T-cell (primary cell): ENCODE data around the gene ORM2. TPM values are rescaled to one million over a fixed set of nuclear protein-coding genes. Genes with fewer than 3 reads are reported as not detected.

ENCODE experiments used
- ATAC-seq, 4 experiments: fragments of 200-7000 bp in 3 of 4; fragments of 150-1000 bp in 1 of 4; cut with Tn5 transposase; replicated peaks in 1 of 4; 1 replicate in 3 of 4; 2 replicates in 1 of 4; pipeline ENCODE4 v1.10.0; 2021; ENCODE audit warnings: moderate library complexity in 3 of 4, mild to moderate bottlenecking in 2 of 4, moderate number of reproducible peaks in 1 of 4
- CTCF ChIA-PET, 2 donors: fragments of 300-600 bp; sonication (Branson Sonifier 250); formaldehyde crosslinking; loops; one replicate each; lab custom pipeline; 2022; ENCODE audit warnings: antibody characterized with exemption in 2 of 2; lab: Charles Lee
- POLR2A ChIA-PET, 2 donors: fragments of 300-600 bp; sonication (Branson Sonifier 250); formaldehyde crosslinking; loops; one replicate each; lab custom pipeline; 2022; ENCODE audit warnings: antibody characterized with exemption in 2 of 2; lab: Charles Lee
- DNase-seq, 35 experiments: peaks; one replicate each; pipeline versions ENCODE4 v3.0.0 to v3.0.0-alpha.2; 2013 to 2023
- H3K27ac ChIP-seq: one replicate; pipeline ENCODE4 v1.5.1; 2013; ENCODE audit warnings: low read length
- H3K27me3 ChIP-seq, 2 experiments: replicated peaks in 1 of 2; 1 replicate in 1 of 2; 2 replicates in 1 of 2; pipeline versions ENCODE4 v1.6.1 to v1.7.0; 2013; ENCODE audit warnings: low read length in 1 of 2, mixed read lengths in 1 of 2; ENCODE audit not compliant: control insufficient read depth in 2 of 2, insufficient read depth in 2 of 2; ENCODE audit errors: extremely low read depth in 1 of 2
- H3K36me3 ChIP-seq, 2 donors: 1 replicate in 1 of 2; 2 replicates in 1 of 2; pipeline versions ENCODE4 v1.6.1 to v1.7.0; 2013; ENCODE audit warnings: low read length in 1 of 2; ENCODE audit not compliant: control insufficient read depth in 2 of 2, insufficient read depth in 1 of 2; ENCODE audit errors: extremely low read depth in 1 of 2
- H3K4me1 ChIP-seq, 2 experiments: 1 replicate in 1 of 2; 2 replicates in 1 of 2; pipeline versions ENCODE4 v1.6.1 to v1.7.0; 2013; ENCODE audit warnings: low read length in 2 of 2, mixed read lengths in 1 of 2; ENCODE audit not compliant: insufficient read depth in 2 of 2, control insufficient read depth in 1 of 2; ENCODE audit errors: extremely low read depth in 1 of 2
- H3K4me3 ChIP-seq, 2 donors: 1 replicate in 1 of 2; 2 replicates in 1 of 2; pipeline versions ENCODE4 v1.5.1 to v1.7.0; 2013; ENCODE audit warnings: mild to moderate bottlenecking in 2 of 2, low read length in 1 of 2, moderate library complexity in 1 of 2; ENCODE audit not compliant: control insufficient read depth in 1 of 2; ENCODE audit errors: extremely low read depth in 1 of 2
- H3K9me3 ChIP-seq: 2 replicates; pipeline ENCODE4 v1.7.0; 2013
- H3K27ac Mint-ChIP-seq, 2 donors: one replicate each; pipeline ENCODE4 v1.8.0; 2020 to 2021; ENCODE audit warnings: mild to moderate bottlenecking in 2 of 2, mixed read lengths in 2 of 2
- H3K27me3 Mint-ChIP-seq, 2 donors: one replicate each; pipeline ENCODE4 v1.8.0; 2021 to 2022; ENCODE audit warnings: mixed read lengths in 2 of 2
- H3K36me3 Mint-ChIP-seq: one replicate; pipeline ENCODE4 v1.8.0; 2021; ENCODE audit warnings: mixed read lengths
- H3K4me1 Mint-ChIP-seq, 3 donors: one replicate each; pipeline ENCODE4 v1.8.0; 2020 to 2022; ENCODE audit warnings: mixed read lengths in 3 of 3, mild to moderate bottlenecking in 1 of 3
- H3K4me3 Mint-ChIP-seq, 3 donors: one replicate each; pipeline ENCODE4 v1.8.0; 2020 to 2022; ENCODE audit warnings: mild to moderate bottlenecking in 3 of 3, mixed read lengths in 3 of 3, moderate library complexity in 3 of 3
- H3K9me3 Mint-ChIP-seq, 3 donors: one replicate each; pipeline ENCODE4 v1.8.0; 2020 to 2022; ENCODE audit warnings: mixed read lengths in 3 of 3
- WGBS: methylation state at CpG from one replicate; pipeline ENCODE4 v1.1.5; 2013; ENCODE audit warnings: missing lambda C conversion rate; ENCODE audit not compliant: insufficient coverage; 5-methylcytosine and 5-hydroxymethylcytosine counted together
- total RNA-seq, 35 experiments: library from RNA in 6 of 35; stranded (reverse) in 6 of 35; fragments of 120-200 nt in 1 of 35; gene quantifications; one replicate each; pipeline versions ENCODE4 v1.2.1 to v1.2.4 and lab custom pipeline; 2013 to 2026

ORM2 gene
- total RNA-seq, 5 donors from 2014 or later (not counting 1 experiment from before 2014, with no cell fraction given), result 1.4 to 2.2 (median 1.8) TPM; not detected in 2

DNA sequence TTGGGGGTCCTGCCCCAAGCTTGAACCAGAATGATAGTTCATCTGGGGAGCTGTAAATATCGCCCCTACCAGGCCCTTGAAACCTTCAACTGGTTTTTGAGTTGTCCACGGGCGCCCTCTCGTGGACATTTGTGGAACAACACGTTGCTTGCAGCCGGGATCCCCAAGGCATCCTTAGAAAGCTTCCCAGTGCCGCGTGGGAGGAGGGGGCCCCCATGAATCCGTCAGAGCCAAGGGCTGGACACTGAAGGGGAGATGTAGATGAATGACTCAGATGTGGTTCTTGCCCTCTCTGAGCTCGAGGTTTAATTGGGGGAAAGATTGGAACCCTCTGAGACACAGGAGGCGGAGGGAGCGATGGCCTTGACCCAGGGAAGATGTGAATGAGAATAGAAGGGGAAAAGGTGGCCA lies 38.6 kb upstream of the ORM2 start:
- peak in 2 of 4 experiments; percentile 35 to 43 for ATAC-seq
- H3K4me3 Mint-ChIP-seq, result no peak overlapping the region
- no peaks in the 10 kb centered on the region for H3K36me3 ChIP-seq
- no peak overlapping the region for H3K27ac Mint-ChIP-seq
- no peaks in the 10 kb centered on the region for H3K4me1 ChIP-seq
- H3K36me3 Mint-ChIP-seq, result peaks cover 8% of the 10 kb centered on the region
- POLR2A ChIA-PET, result no interaction called here
- H3K27me3 Mint-ChIP-seq, result peaks cover 4 to 8% of the 10 kb centered on the region in 2 donors
- CTCF ChIA-PET, result interaction anchor here (0.6 to 2.0 kb wide), 12 partner anchors 23 to 211 kb away, joined by 3 to 8 read pairs (median 3); no protein-coding TSS in a partner anchor
- 2% methylated on average over 10 of the region's 12 CpGs for WGBS
- no peak overlapping the region for H3K4me3 ChIP-seq
- peaks cover 0 to 15% (median 13%) of the 10 kb centered on the region in 3 donors for H3K9me3 Mint-ChIP-seq
- H3K4me1 Mint-ChIP-seq, result peaks cover 4 to 6% (median 4%) of the 10 kb centered on the region in 3 donors
- peaks cover 0 to 24% of the 10 kb centered on the region in 2 experiments for H3K27me3 ChIP-seq
- peaks cover 2% of the 10 kb centered on the region for H3K9me3 ChIP-seq
- no peak overlapping the region for H3K27ac ChIP-seq
- peak in 34 of 35 experiments; percentile 28 to 77 (median 60) for DNase-seq

DNA sequence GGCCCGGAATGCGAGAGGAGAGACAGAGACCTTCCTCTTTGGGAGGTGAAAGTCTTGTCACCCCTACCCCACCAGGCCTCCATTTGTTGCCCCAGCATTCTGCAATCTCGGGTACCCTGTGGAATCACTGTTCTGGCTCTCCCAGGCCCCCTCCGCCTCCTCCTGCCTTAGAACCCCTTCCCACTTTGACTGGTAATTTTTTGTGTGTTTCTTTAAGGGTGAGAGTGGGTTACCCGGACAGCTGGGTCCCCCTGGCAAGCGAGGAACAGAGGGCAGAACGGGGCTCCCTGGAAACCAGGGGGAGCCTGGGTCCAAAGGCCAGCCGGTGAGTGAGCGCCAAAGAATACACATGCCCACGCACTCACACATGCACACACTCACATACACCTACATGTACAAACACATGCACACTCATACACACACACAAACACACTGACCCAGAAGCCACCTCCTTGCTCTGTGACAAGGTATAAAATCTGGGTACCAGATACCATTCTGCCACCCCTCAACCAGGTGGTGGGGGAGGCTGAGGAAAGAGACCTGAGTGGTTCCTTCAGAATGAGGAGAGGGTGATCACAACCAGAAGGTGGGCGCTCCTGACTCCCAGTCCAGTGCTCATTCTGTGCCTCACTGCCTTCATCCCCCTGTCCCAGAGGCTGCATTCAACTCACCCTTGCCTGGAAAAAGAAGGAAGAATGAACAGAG lies 37.6 kb upstream of the ORM2 start:
- WGBS, result 87% methylated on average over 6 of the region's 11 CpGs
- ChIA-PET POLR2A (no interaction called here), CTCF (interaction anchor here (0.8 to 2.0 kb wide), 2 partner anchors 183 to 209 kb away, joined by 3 to 8 read pairs; no protein-coding TSS in a partner anchor)
- Histone ChIP-seq H3K4me3 (no peak overlapping the region), H3K27me3 (peaks cover 0 to 24% of the 10 kb centered on the region in 2 experiments), H3K9me3 (peaks cover 2% of the 10 kb centered on the region), H3K4me1 (no peaks in the 10 kb centered on the region), H3K36me3 (no peaks in the 10 kb centered on the region), H3K27ac (no peak overlapping the region)
- no peak overlapping the region for H3K27ac Mint-ChIP-seq
- no peak overlapping the region for H3K4me3 Mint-ChIP-seq
- H3K4me1 Mint-ChIP-seq, result peaks cover 4 to 6% (median 4%) of the 10 kb centered on the region in 3 donors
- H3K27me3 Mint-ChIP-seq, result peaks cover 4 to 8% of the 10 kb centered on the region in 2 donors
- ATAC-seq (no peak), DNase-seq (peak in 1 of 35 experiments; percentile 10)
- H3K36me3 Mint-ChIP-seq, result peaks cover 8% of the 10 kb centered on the region
- peaks cover 0 to 17% (median 14%) of the 10 kb centered on the region in 3 donors for H3K9me3 Mint-ChIP-seq

DNA sequence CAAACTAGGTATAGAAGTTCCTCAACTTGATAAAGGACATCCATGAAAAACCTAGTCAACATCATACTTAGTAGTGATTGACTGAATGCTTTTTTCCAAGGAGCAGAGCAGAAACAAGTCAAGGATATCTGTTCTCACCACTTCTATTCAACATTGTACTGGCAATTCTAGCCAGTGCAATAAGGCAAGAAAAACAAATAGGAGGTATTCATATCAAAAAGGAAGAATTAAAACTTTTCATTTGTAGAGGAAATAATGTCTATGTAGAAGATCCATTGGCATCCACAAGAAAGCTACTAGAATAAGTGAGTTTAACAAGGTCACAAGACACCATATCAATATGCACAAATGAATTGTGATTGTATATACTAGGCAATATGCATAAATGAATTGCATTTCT lies 35.0 kb upstream of the ORM2 start:
- peaks cover 2% of the 10 kb centered on the region for H3K9me3 ChIP-seq
- DNase-seq (no peak), ATAC-seq (no peak)
- H3K36me3 ChIP-seq, result no peaks in the 10 kb centered on the region
- POLR2A ChIA-PET, result no interaction called here
- H3K4me3 ChIP-seq, result no peak overlapping the region
- no peaks in the 10 kb centered on the region for H3K4me1 ChIP-seq
- peaks cover 0 to 24% of the 10 kb centered on the region in 2 experiments for H3K27me3 ChIP-seq
- Mint-ChIP-seq H3K9me3 (peaks cover 0 to 17% (median 14%) of the 10 kb centered on the region in 3 donors), H3K27ac (no peak overlapping the region), H3K4me1 (peaks cover 4 to 6% (median 4%) of the 10 kb centered on the region in 3 donors), H3K27me3 (peaks cover 4 to 9% of the 10 kb centered on the region in 2 donors), H3K36me3 (peaks cover 8% of the 10 kb centered on the region), H3K4me3 (no peak overlapping the region)
- H3K27ac ChIP-seq, result no peak overlapping the region
- CTCF ChIA-PET, result no interaction called here

DNA sequence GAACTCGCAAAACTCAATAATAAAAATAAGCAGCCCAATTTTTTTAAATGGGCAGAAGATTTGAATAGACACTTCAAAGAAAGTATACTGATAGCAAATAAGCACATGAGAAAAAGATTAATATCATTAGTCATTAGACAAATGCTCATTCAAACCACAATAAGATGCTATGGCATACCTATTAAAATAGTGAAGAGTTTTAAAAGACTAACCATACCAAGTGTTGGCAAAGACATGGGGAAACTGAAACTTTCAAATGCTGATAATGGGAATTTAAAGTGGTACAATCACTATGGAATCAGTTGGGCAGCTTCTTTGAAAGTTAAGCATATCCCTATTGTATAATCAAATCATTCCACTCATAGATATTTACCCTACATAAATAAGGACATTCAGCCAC lies 33.3 kb upstream of the ORM2 start:
- Mint-ChIP-seq H3K27ac (no peak overlapping the region), H3K4me3 (no peak overlapping the region), H3K4me1 (peaks cover 0 to under 1% (median 0%) of the 10 kb centered on the region in 3 donors), H3K27me3 (peaks cover 0 to 7% of the 10 kb centered on the region in 2 donors), H3K9me3 (peaks cover 0 to 17% (median 14%) of the 10 kb centered on the region in 3 donors), H3K36me3 (peaks cover 8% of the 10 kb centered on the region)
- Histone ChIP-seq H3K9me3 (peaks cover 2% of the 10 kb centered on the region), H3K36me3 (no peaks in the 10 kb centered on the region), H3K27me3 (peaks cover 0 to 17% of the 10 kb centered on the region in 2 experiments), H3K4me1 (no peaks in the 10 kb centered on the region), H3K4me3 (no peak overlapping the region), H3K27ac (no peak overlapping the region)
- no CpG with 5 or more reads among the region's 1 CpG for WGBS
- DNase-seq (no peak), ATAC-seq (no peak)
- ChIA-PET POLR2A (interaction anchor here in 1 of 2 donors (0.6 kb wide), 1 partner anchor 281 kb away, joined by 3 read pairs; no protein-coding TSS in a partner anchor), CTCF (no interaction called here)

DNA sequence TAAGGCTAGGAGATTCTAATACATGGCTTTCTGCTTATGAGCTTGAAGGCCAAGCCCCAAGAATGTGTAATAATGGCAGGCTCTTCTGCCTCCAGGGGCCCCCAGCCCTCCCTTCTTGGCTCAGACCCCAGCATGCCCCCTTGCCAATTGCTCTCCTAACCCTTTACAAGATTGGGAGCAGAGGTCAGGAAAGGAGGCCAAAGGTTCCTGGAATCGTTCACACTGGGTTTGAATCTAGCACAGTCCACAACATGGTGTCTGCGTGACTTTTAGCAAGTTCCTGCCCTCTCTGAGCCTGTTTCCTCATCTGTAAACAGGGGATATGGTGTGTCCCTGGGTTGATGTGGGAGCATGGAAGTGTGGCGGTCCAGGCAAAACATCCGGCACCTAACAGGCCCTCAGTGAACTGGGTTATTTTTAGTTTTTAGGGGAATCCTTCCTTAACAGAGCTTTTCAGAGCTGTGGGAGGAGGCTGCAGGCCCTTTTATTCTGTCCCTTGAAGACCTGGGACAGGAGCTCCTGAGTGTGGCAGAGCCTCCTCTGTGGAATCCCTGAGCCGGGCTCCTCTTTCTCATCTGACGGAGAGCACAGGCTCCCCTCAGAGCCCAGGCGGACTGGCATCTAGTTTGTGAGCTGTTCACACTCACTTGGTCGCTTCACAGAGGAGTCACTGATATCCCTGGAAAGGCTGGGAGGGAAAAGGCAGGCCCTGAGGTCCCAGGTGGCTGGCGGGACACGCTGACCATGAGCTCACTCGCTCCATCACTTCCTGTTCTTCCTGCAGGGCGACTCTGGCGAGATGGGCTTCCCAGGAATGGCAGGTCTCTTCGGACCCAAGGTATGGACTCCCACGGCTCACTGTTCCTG lies 30.1 kb upstream of the ORM2 start:
- H3K27me3 ChIP-seq, result peaks cover 0 to 20% of the 10 kb centered on the region in 2 experiments
- Mint-ChIP-seq H3K4me3 (no peak overlapping the region), H3K27ac (no peak overlapping the region), H3K4me1 (no peaks in the 10 kb centered on the region), H3K27me3 (peaks cover 0 to 5% of the 10 kb centered on the region in 2 donors), H3K36me3 (peaks cover 8% of the 10 kb centered on the region), H3K9me3 (peaks cover 0 to 15% (median 13%) of the 10 kb centered on the region in 3 donors)
- CTCF ChIA-PET, result no interaction called here
- WGBS, result 89% methylated on average over 13 of the region's 15 CpGs
- peak in 1 of 35 experiments; percentile 5 for DNase-seq
- no peaks in the 10 kb centered on the region for H3K36me3 ChIP-seq
- no peaks in the 10 kb centered on the region for H3K4me1 ChIP-seq
- no peak overlapping the region for H3K27ac ChIP-seq
- no peak overlapping the region for H3K4me3 ChIP-seq
- no peak for ATAC-seq
- peaks cover 2% of the 10 kb centered on the region for H3K9me3 ChIP-seq
- POLR2A ChIA-PET, result no interaction called here
